HG03196 (cell line): Measurements from ENCODE around the gene USH2A.
"Not testable (repeated sequence)": the region's sequence is repeated elsewhere in the genome, so short reads cannot be mapped to it uniquely, and the experiment has no call there.

Experiments used
- ATAC-seq: cut with Tn5 transposase; IDR thresholded peaks from one replicate; pipeline ENCODE4 v1.9.1; 2021; ENCODE audit not compliant: unreplicated experiment

Gene USH2A

GRCh38 chr1:216057063-216057462 is 366.2 kb downstream of the USH2A start:
- ATAC-seq = no peak

GRCh38 chr1:216055004-216055403 is 368.2 kb downstream of the USH2A start:
- no peak for ATAC-seq

GRCh38 chr1:216054600-216054999 is 368.6 kb downstream of the USH2A start:
- no peak for ATAC-seq

- ATAC-seq = no peak
Measured at GRCh38 chr1:216051071-216051470, 372.2 kb downstream of the USH2A start.

GRCh38 chr1:216049741-216050430 is 373.4 kb downstream of the USH2A start:
- no peak for ATAC-seq

- no peak for ATAC-seq
Measured at GRCh38 chr1:216047811-216048572, 375.3 kb downstream of the USH2A start.

GRCh38 chr1:216046336-216046735 is 376.9 kb downstream of the USH2A start:
- no peak for ATAC-seq

- ATAC-seq = no peak
Measured at GRCh38 chr1:216045400-216045799, 377.8 kb downstream of the USH2A start.

GRCh38 chr1:216044538-216044937 is 378.7 kb downstream of the USH2A start:
- ATAC-seq = no peak

- ATAC-seq = no peak
Measured at GRCh38 chr1:216034506-216034905, 388.7 kb downstream of the USH2A start.

- no peak for ATAC-seq
Measured at GRCh38 chr1:216032961-216033614, 390.2 kb downstream of the USH2A start.

- ATAC-seq = no peak
Measured at GRCh38 chr1:216032284-216032683, 391.0 kb downstream of the USH2A start.

- no peak for ATAC-seq
Measured at GRCh38 chr1:216028631-216029030, 394.6 kb downstream of the USH2A start.

GRCh38 chr1:216024546-216024945 is 398.7 kb downstream of the USH2A start:
- ATAC-seq = no peak

GRCh38 chr1:216020743-216021345 is 402.4 kb downstream of the USH2A start:
- no peak for ATAC-seq

GRCh38 chr1:216015116-216015515 is 408.1 kb downstream of the USH2A start:
- ATAC-seq = no peak

- ATAC-seq = no peak
Measured at GRCh38 chr1:216014086-216014485, 409.2 kb downstream of the USH2A start.

- ATAC-seq = not testable (repeated sequence)
Measured at GRCh38 chr1:216009456-216009855, 413.8 kb downstream of the USH2A start.

- peak; percentile 99 for ATAC-seq
Measured at GRCh38 chr1:216005916-216006315, 417.3 kb downstream of the USH2A start.

GRCh38 chr1:215992620-215993019 is 430.6 kb downstream of the USH2A start:
- ATAC-seq = no peak

GRCh38 chr1:215987092-215987875 is 436.0 kb downstream of the USH2A start:
- no peak for ATAC-seq
